ENCODE data around the gene PDZD2. TPM values are rescaled to one million over a fixed set of nuclear protein-coding genes. Genes with fewer than 3 reads are reported as not detected.

PDZD2 gene
- total RNA-seq, 2 donors from 2014 or later = 10.3 to 59.5 TPM

- TF ChIP-seq POLR2AphosphoS5 (IDR thresholded peaks at IDR 0.05) (no peak), POLR2A (IDR thresholded peaks at IDR 0.05) (no peak)
- TF ChIP-seq, protein P1, sequence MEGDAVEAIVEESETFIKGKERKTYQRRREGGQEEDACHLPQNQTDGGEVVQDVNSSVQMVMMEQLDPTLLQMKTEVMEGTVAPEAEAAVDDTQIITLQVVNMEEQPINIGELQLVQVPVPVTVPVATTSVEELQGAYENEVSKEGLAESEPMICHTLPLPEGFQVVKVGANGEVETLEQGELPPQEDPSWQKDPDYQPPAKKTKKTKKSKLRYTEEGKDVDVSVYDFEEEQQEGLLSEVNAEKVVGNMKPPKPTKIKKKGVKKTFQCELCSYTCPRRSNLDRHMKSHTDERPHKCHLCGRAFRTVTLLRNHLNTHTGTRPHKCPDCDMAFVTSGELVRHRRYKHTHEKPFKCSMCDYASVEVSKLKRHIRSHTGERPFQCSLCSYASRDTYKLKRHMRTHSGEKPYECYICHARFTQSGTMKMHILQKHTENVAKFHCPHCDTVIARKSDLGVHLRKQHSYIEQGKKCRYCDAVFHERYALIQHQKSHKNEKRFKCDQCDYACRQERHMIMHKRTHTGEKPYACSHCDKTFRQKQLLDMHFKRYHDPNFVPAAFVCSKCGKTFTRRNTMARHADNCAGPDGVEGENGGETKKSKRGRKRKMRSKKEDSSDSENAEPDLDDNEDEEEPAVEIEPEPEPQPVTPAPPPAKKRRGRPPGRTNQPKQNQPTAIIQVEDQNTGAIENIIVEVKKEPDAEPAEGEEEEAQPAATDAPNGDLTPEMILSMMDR (IDR thresholded peaks at IDR 0.05) = no peak
- Histone ChIP-seq H3K27me3 (replicated peaks; ENCODE audit: insufficient read depth) (no peaks in the 10 kb centered on the region), H3K9me3 (no peaks in the 10 kb centered on the region), H3K4me1 (replicated peaks) (no peaks in the 10 kb centered on the region), H3K36me3 (no peaks in the 10 kb centered on the region), H3K27ac (no peak overlapping the region), H3K4me3 (no peak overlapping the region)
- no peak for DNase-seq (ENCODE audit: low spot score)
- intact Hi-C loops (cut with DNase I) = no loop called here
- 69% methylated on average over 3 of the region's 3 CpGs for WGBS
Measured at GRCh38 chr5:32021771-32022170, 382.8 kb downstream of the PDZD2 start.

GRCh38 chr5:32022638-32023037 lies 383.7 kb downstream of the PDZD2 start:
- H3K27ac ChIP-seq = no peak overlapping the region
- H3K36me3 ChIP-seq = no peaks in the 10 kb centered on the region
- H3K4me1 ChIP-seq (replicated peaks) = no peaks in the 10 kb centered on the region
- 98% methylated on average over 2 of the region's 2 CpGs for WGBS
- H3K9me3 ChIP-seq = no peaks in the 10 kb centered on the region
- no peak for DNase-seq (ENCODE audit: low spot score)
- no peaks in the 10 kb centered on the region for H3K27me3 ChIP-seq (replicated peaks; ENCODE audit: insufficient read depth)
- H3K4me3 ChIP-seq = no peak overlapping the region
- intact Hi-C loops (cut with DNase I) = no loop called here
- no peak for TF ChIP-seq POLR2A (IDR thresholded peaks at IDR 0.05)
- TF ChIP-seq POLR2AphosphoS5 (IDR thresholded peaks at IDR 0.05) = no peak
- TF ChIP-seq, protein P1 (IDR thresholded peaks at IDR 0.05) = no peak

- WGBS = 88% methylated on average over 8 of the region's 8 CpGs
- no peak for DNase-seq (ENCODE audit: low spot score)
- Histone ChIP-seq H3K27ac (no peak overlapping the region), H3K4me3 (no peak overlapping the region), H3K36me3 (no peaks in the 10 kb centered on the region), H3K27me3 (replicated peaks; ENCODE audit: insufficient read depth) (no peaks in the 10 kb centered on the region), H3K4me1 (replicated peaks) (no peaks in the 10 kb centered on the region), H3K9me3 (no peaks in the 10 kb centered on the region)
- TF ChIP-seq POLR2A (IDR thresholded peaks at IDR 0.05) (no peak), POLR2AphosphoS5 (IDR thresholded peaks at IDR 0.05) (no peak)
- TF ChIP-seq, protein P1 (IDR thresholded peaks at IDR 0.05) = no peak
- intact Hi-C loops (cut with DNase I) = no loop called here
Measured at GRCh38 chr5:32023816-32024215, 384.9 kb downstream of the PDZD2 start.

- intact Hi-C loops (cut with DNase I) = no loop called here
- H3K36me3 ChIP-seq = no peaks in the 10 kb centered on the region
- H3K27ac ChIP-seq = no peak overlapping the region
- no peaks in the 10 kb centered on the region for H3K9me3 ChIP-seq
- H3K4me1 ChIP-seq (replicated peaks) = no peaks in the 10 kb centered on the region
- no peak for DNase-seq (ENCODE audit: low spot score)
- TF ChIP-seq, protein P1 (IDR thresholded peaks at IDR 0.05) = no peak
- no peak for TF ChIP-seq POLR2A (IDR thresholded peaks at IDR 0.05)
- TF ChIP-seq POLR2AphosphoS5 (IDR thresholded peaks at IDR 0.05) = no peak
- H3K4me3 ChIP-seq = no peak overlapping the region
- H3K27me3 ChIP-seq (replicated peaks; ENCODE audit: insufficient read depth) = no peaks in the 10 kb centered on the region
- WGBS = 73% methylated on average over 2 of the region's 2 CpGs
Measured at GRCh38 chr5:32024751-32025150, 385.8 kb downstream of the PDZD2 start.

DNA sequence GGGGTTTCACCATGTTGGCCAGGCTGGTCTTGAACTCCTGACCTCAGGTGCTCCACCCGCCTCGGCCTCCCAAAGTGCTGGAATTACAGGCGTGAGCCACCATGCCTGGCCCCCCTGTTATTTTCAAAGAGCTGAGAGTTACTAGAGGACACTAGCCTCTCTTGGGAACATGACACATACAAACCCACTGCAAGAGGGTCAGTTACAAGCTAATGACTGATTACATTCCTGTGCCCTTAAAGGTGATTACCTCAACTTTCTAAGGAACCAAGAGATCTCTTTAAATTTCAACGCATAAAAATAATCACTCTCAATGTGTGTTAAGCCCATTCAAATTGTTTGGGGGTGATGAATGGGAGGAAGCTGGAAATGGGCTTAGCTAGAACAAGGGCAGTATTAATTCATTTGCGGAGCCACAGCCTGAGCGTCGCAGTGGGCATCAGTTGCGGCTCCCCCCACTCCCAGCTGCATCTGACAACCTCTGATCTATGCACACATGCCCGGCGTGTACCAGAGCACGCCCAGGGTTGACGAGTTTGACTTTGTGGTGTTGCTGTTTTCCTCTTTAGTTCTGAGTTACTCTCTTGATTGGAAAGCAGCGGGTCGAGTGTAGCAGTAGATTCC lies 388.3 kb downstream of the PDZD2 start:
- peak overlapping the region in 1 of 2 donors; percentile 16 for H3K27ac ChIP-seq
- no peaks in the 10 kb centered on the region for H3K27me3 ChIP-seq (replicated peaks; ENCODE audit: insufficient read depth)
- H3K4me3 ChIP-seq = no peak overlapping the region
- no peaks in the 10 kb centered on the region for H3K36me3 ChIP-seq
- H3K9me3 ChIP-seq = no peaks in the 10 kb centered on the region
- no peak for DNase-seq (ENCODE audit: low spot score)
- intact Hi-C loops (cut with DNase I) = no loop called here
- H3K4me1 ChIP-seq (replicated peaks) = no peaks in the 10 kb centered on the region
- no peak for TF ChIP-seq POLR2A (IDR thresholded peaks at IDR 0.05)
- 60% methylated on average over 14 of the region's 14 CpGs for whole genome bisulfite sequencing

Data from prostate gland (tissue), 2 donors.